ENCODE results near the gene ZNF521. TPM values are rescaled to one million over a fixed set of nuclear protein-coding genes. Genes with fewer than 3 reads are reported as not detected.

The ZNF521 gene
- total and polyA plus RNA-seq, 2 of the 13 experiments (the other 11 are each of a cell fraction or from before 2014, with no cell fraction given): 0.02 TPM; not detected in 1

GRCh38 chr18:25074925-25075324 lies 277.0 kb downstream of the ZNF521 start:
- H2AFZ ChIP-seq (ENCODE audit: low read length): no peak overlapping the region
- FAIRE-seq (no peak), DNase-seq (ENCODE audit: low spot score) (no peak), ATAC-seq (no peak)
- H3K27me3 ChIP-seq (ENCODE audit: control insufficient read depth in 1 of 2, insufficient read depth in 2 of 2, low read length in 2 of 2): no peaks in the 10 kb centered on the region
- no peak for TF ChIP-seq BCLAF1 (IDR thresholded peaks at IDR 0.05)
- no peak for TF ChIP-seq STAT6 (CRISPR knock-in tag; IDR thresholded peaks at IDR 0.05; ENCODE audit: borderline replicate concordance)
- no peak for TF ChIP-seq NFE2L2 (IDR thresholded peaks at IDR 0.05; ENCODE audit: low read length)
- TF ChIP-seq, protein P1, sequence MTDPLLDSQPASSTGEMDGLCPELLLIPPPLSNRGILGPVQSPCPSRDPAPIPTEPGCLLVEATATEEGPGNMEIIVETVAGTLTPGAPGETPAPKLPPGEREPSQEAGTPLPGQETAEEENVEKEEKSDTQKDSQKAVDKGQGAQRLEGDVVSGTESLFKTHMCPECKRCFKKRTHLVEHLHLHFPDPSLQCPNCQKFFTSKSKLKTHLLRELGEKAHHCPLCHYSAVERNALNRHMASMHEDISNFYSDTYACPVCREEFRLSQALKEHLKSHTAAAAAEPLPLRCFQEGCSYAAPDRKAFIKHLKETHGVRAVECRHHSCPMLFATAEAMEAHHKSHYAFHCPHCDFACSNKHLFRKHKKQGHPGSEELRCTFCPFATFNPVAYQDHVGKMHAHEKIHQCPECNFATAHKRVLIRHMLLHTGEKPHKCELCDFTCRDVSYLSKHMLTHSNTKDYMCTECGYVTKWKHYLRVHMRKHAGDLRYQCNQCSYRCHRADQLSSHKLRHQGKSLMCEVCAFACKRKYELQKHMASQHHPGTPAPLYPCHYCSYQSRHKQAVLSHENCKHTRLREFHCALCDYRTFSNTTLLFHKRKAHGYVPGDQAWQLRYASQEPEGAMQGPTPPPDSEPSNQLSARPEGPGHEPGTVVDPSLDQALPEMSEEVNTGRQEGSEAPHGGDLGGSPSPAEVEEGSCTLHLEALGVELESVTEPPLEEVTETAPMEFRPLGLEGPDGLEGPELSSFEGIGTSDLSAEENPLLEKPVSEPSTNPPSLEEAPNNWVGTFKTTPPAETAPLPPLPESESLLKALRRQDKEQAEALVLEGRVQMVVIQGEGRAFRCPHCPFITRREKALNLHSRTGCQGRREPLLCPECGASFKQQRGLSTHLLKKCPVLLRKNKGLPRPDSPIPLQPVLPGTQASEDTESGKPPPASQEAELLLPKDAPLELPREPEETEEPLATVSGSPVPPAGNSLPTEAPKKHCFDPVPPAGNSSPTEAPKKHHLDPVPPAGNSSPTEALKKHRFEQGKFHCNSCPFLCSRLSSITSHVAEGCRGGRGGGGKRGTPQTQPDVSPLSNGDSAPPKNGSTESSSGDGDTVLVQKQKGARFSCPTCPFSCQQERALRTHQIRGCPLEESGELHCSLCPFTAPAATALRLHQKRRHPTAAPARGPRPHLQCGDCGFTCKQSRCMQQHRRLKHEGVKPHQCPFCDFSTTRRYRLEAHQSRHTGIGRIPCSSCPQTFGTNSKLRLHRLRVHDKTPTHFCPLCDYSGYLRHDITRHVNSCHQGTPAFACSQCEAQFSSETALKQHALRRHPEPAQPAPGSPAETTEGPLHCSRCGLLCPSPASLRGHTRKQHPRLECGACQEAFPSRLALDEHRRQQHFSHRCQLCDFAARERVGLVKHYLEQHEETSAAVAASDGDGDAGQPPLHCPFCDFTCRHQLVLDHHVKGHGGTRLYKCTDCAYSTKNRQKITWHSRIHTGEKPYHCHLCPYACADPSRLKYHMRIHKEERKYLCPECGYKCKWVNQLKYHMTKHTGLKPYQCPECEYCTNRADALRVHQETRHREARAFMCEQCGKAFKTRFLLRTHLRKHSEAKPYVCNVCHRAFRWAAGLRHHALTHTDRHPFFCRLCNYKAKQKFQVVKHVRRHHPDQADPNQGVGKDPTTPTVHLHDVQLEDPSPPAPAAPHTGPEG (CRISPR knock-in tag; IDR thresholded peaks at IDR 0.05): no peak
- TF ChIP-seq PHF8 (CRISPR knock-in tag; IDR thresholded peaks at IDR 0.05): no peak
- TF ChIP-seq, protein P2, sequence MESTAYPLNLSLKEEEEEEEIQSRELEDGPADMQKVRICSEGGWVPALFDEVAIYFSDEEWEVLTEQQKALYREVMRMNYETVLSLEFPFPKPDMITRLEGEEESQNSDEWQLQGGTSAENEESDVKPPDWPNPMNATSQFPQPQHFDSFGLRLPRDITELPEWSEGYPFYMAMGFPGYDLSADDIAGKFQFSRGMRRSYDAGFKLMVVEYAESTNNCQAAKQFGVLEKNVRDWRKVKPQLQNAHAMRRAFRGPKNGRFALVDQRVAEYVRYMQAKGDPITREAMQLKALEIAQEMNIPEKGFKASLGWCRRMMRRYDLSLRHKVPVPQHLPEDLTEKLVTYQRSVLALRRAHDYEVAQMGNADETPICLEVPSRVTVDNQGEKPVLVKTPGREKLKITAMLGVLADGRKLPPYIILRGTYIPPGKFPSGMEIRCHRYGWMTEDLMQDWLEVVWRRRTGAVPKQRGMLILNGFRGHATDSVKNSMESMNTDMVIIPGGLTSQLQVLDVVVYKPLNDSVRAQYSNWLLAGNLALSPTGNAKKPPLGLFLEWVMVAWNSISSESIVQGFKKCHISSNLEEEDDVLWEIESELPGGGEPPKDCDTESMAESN (CRISPR knock-in tag; conservative IDR thresholded peaks at IDR 0.05): no peak
- no peak for TF ChIP-seq SRSF1 (optimal IDR thresholded peaks at IDR 0.05; ENCODE audit: low read depth, low read length)
- TF ChIP-seq SUZ12 (IDR thresholded peaks at IDR 0.05; ENCODE audit: low read depth, low read length): no peak
- POLR2A ChIA-PET: no interaction called here
- no peaks in the 10 kb centered on the region for H4K20me1 ChIP-seq (ENCODE audit: insufficient read depth, low read length)
- no peaks in the 10 kb centered on the region for H3K79me2 ChIP-seq (ENCODE audit: insufficient read depth, low read length)
- 52% methylated on average over 4 of the region's 4 CpGs for WGBS (ENCODE audit: low lambda C conversion rate)
- no peaks in the 10 kb centered on the region for H3K9me3 ChIP-seq (ENCODE audit: low read length)
- H3K4me1 ChIP-seq (ENCODE audit: insufficient read depth, low read length): peaks cover 16% of the 10 kb centered on the region
- H3K4me3 ChIP-seq (replicated peaks in 1 of 3; ENCODE audit: insufficient read depth in 1 of 3, low read depth in 2 of 3, low read length in 3 of 3): no peak overlapping the region
- H3K36me3 ChIP-seq (replicated peaks in 1 of 2; ENCODE audit: control insufficient read depth in 1 of 2, insufficient read depth in 2 of 2, low read length in 2 of 2): no peaks in the 10 kb centered on the region
- no peak overlapping the region for H3K4me2 ChIP-seq (ENCODE audit: low read depth, low read length)
- in situ Hi-C loops (cut with HindIII; ENCODE audit: extremely low pct_ligation_motif_present, low pct_unique_long_range_greater_than_20kb): no loop called here
- intact Hi-C loops (cut with micrococcal nuclease; ENCODE audit: unreplicated experiment): no loop called here
- CTCF ChIA-PET (ENCODE audit: low intra/inter-chr PET ratio, low total read pairs): no interaction called here
- no peak overlapping the region for H3K9ac ChIP-seq (ENCODE audit: insufficient read depth, low read depth, low read length)
- no peak overlapping the region for H3K27ac ChIP-seq (ENCODE audit: extremely low read length, insufficient read depth, low read length)
- BruUV-seq (replicated peaks): no TSS peak
